Cardiac septum (tissue), 1 donor: Measurements from ENCODE around the gene THY1. TPM values are rescaled to one million over a fixed set of nuclear protein-coding genes. Genes with fewer than 3 reads are reported as not detected.

Experiments used
- DNase-seq: peaks from one replicate; pipeline ENCODE4 v3.0.0-alpha.2; 2020; ENCODE audit warnings: low spot score
- intact Hi-C: fragments of 100-400 bp; cut with DNase I; formaldehyde crosslinking; loops from one replicate; pipeline ENCODE4 v1.14.0; 2022
- total RNA-seq: library from RNA; stranded (reverse); fragmentation: NEBNext Ultra II Directional; extraction: Animal tissue kit (Norgen Biotek cat#: 25700); gene quantifications from one replicate; pipeline ENCODE4 v1.2.1, GENCODE V29; 2021
- donor health status: DM: no; HTN: no; CAD: no.

THY1 gene
- total RNA-seq, 1 donor from 2014 or later = 6.8 TPM

GRCh38 chr11:119375337-119376196, 47.4 kb downstream of the THY1 start:
- peak; percentile 90 for DNase-seq
- intact Hi-C loops = no loop called here

GRCh38 chr11:119374632-119375336, 48.2 kb downstream of the THY1 start:
- no peak for DNase-seq
- intact Hi-C loops = no loop called here

- no peak for DNase-seq
- intact Hi-C loops = loop anchor here (2.0 kb wide), 1 partner anchor 33 kb away; the partner anchor contains the start of gene C1QTNF5
Measured at GRCh38 chr11:119373921-119374631, 48.9 kb downstream of the THY1 start.

- intact Hi-C loops = loop anchor here (2.0 kb wide), 1 partner anchor 32 kb away; the partner anchor contains the start of gene C1QTNF5
- DNase-seq = no peak
Measured at GRCh38 chr11:119373059-119373920, 49.7 kb downstream of the THY1 start.

GRCh38 chr11:119372260-119373058, 50.5 kb downstream of the THY1 start:
- no peak for DNase-seq
- intact Hi-C loops = loop anchor here (1.0 to 2.0 kb wide), 2 partner anchors 16 to 32 kb away; partner anchors contain the start of gene C1QTNF5

GRCh38 chr11:119371778-119372182, 51.2 kb downstream of the THY1 start:
- intact Hi-C loops = loop anchor here (1.0 to 2.0 kb wide), 2 partner anchors 15 to 31 kb away; partner anchors contain the start of gene C1QTNF5
- DNase-seq = no peak

- intact Hi-C loops = no loop called here
- DNase-seq = no peak
Measured at GRCh38 chr11:119371067-119371601, 51.8 kb downstream of the THY1 start.

- peak; percentile 82 for DNase-seq
- intact Hi-C loops = no loop called here
Measured at GRCh38 chr11:119370486-119371046, 52.4 kb downstream of the THY1 start.

- DNase-seq = peak; percentile 60
- intact Hi-C loops = no loop called here
Measured at GRCh38 chr11:119369132-119369925, 53.6 kb downstream of the THY1 start.

- DNase-seq = peak; percentile 83
- intact Hi-C loops = no loop called here
Measured at GRCh38 chr11:119368121-119369034, 54.6 kb downstream of the THY1 start.

GRCh38 chr11:119367661-119368120, 55.3 kb downstream of the THY1 start:
- intact Hi-C loops = no loop called here
- peak; percentile 67 for DNase-seq

Other genes starting within 250 kb of the THY1 start
- gene NHERF4, start 237.7 kb downstream of the THY1 start, total RNA-seq = not detected
- 13.4 TPM for gene CBL, start 216.8 kb downstream of the THY1 start, total RNA-seq
- 110 TPM for gene MCAM, start 106.0 kb downstream of the THY1 start, total RNA-seq
- 10.7 TPM for gene RNF26, start 88.6 kb downstream of the THY1 start, total RNA-seq
- gene C1QTNF5, start 82.3 kb downstream of the THY1 start, total RNA-seq = 33.8 TPM
- not detected for gene MFRP, start 76.5 kb downstream of the THY1 start, total RNA-seq
- 80.0 TPM for gene USP2, start 41.5 kb downstream of the THY1 start, total RNA-seq